ENCODE measurements around the gene FOXR1.
"Not testable (repeated sequence)": the region's sequence is repeated elsewhere in the genome, so short reads cannot be mapped to it uniquely, and the experiment has no call there.

The FOXR1 gene

DNA sequence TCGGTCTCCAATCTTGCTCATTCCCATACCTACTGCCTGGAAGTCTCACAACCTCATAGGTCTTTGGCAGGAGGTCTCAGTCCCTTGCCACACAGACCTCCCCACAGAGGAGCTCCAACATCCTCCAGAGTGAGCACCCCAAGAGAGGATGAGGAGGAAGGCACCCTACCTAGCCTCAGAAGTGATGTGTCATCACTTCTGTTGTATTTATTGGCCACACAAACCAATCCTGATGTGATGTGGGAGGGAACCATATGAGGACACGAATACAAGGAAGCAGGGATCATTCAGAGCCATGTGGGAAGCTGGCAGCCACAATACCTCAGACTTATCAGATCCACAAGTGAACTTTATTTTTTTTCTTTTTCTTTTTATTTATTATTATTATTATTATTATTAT is 24.5 kb upstream of the FOXR1 start:
- no peak for DNase-seq (ENCODE audit: low spot score)

DNA sequence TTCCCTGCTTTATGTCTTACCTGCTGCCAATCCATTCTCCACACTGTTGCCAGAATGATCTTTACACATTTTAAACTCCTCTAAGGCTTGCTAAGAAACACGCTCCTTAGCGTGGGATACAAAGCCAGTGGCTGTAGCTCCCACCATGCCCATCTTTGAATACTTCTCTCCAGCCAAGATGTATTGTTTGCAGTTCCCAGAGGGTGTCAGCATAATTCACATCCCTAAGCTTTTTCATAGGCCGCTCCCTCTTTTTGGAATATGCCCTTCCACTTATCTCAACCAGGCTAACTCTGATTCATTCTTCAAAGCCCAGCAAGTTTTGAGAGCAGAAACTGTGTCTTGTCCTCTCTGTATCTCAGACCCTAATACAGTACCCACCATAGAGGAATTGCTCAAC is 23.6 kb upstream of the FOXR1 start:
- DNase-seq (ENCODE audit: low spot score): no peak

DNA sequence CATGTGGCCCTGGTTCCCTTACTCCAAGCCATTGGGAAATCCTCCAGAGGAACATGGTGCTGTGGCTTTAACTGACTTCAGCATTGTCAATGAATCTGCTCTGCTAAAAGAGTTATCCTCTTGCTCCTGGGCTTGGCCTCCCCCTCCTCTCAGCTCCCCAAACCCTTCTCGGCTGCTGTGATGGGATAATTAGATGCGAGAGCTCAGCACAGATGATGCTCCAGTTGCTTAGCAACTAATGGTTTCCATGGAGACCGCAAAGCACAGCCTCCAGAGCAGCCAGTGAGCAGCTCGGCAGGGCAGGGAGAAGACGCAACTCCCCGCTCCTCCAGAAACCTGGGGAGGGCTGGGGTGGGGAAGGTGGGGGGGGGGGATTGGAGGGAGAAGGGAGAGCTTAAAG is 18.3 kb upstream of the FOXR1 start:
- peak; percentile 82 for DNase-seq (ENCODE audit: low spot score)

DNA sequence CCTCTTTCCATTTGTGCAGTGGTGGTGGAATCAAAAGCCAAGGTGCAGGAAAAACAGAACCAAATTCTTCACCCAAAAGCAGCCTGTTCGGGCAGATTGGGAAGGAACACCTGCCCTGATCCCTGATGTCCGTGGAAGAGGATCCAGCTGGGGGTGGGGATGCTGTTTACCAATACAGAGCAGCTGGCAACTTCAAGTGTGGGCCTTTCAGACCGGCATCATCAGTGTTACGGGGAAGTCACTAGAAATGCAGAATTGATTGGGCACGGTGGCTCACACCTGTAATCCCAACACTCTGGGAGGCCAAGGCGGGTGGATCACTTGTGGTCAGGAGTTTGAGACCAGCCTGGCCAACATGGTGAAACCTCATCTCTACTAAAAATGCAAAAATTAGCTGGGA is 17.6 kb upstream of the FOXR1 start:
- DNase-seq (ENCODE audit: low spot score): not testable (repeated sequence)

DNA sequence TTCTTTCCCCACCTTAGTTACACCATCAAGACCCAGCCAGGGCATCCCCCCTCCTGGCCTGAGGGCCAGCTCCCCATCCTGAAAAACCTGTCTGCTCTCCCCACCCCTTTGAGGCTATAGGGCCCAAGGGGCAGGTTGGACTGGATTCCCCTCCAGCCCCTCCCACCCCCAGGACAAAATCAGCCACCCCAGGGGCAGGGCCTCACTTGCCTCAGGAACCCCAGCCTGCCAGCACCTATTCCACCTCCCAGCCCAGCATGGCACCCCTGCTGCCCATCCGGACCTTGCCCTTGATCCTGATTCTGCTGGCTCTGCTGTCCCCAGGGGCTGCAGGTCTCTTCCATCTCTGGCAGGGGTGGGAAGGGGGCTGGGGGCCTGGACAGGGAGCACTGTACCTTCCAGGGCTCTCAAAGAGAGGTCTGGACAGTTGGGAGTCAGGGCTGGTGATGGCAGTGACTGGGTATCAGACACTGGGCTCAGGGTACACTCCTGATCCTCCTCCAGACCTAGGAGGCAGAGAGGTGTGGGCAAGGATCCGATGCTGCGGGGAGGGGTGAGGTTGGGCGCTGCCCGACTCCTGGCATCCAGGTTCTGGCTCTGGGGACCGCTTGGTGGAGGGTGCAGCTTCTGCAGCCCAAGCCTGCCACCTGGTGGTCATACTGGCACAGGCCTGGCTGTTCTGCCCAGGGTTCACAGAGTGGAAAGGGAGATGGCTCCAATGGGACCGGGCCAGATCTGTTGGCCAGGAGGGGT is 15.3 kb upstream of the FOXR1 start, which contains the start of gene UPK2:
Gene UPK2 (plus strand): TSS at position 205 of the 753 bp plus-strand sequence. CDS start 53 bp downstream, at position 258.
- DNase-seq (ENCODE audit: low spot score): peak; percentile 76

DNA sequence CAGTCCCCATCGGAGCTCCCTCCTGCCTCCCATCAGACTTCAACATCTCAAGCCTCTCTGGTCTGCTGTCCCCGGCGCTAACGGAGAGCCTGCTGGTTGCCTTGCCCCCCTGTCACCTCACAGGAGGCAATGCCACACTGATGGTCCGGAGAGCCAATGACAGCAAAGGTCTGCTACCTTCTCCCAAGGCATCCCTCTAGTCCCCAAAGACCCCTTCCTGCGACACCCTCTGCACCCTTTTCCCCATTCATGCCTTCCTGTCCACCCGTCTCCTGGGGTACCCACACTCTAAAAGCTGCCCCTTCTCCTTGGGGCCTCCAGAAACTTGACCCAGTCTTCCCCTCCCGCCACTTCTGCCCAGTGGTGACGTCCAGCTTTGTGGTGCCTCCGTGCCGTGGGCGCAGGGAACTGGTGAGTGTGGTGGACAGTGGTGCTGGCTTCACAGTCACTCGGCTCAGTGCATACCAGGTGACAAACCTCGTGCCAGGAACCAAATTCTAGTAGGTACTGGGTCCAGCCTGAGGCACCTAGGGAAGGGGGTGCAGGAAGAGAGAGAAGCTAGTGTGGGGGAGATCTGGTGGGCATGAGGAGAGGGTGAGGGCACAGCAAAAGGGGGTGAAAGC is 14.6 kb upstream of the FOXR1 start:
- DNase-seq (ENCODE audit: low spot score): no peak

DNA sequence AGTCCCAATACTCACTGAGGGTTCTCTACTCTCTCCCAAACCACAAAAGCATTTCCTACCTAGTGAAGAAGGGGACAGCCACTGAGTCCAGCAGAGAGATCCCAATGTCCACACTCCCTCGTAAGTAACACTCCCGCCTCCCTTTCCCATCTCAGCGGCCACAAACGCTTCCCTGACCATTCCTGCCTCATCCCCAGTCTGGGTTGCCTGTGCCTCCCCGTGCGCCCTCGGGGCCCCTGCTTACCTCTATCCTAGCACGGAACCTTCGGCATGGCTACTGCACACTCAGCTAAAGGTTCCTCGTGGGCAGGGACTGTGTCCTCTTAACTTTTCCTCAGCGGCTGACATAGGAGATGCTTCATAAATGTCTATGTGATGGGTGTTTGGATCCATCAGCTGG is 14.0 kb upstream of the FOXR1 start:
- DNase-seq (ENCODE audit: low spot score): no peak

DNA sequence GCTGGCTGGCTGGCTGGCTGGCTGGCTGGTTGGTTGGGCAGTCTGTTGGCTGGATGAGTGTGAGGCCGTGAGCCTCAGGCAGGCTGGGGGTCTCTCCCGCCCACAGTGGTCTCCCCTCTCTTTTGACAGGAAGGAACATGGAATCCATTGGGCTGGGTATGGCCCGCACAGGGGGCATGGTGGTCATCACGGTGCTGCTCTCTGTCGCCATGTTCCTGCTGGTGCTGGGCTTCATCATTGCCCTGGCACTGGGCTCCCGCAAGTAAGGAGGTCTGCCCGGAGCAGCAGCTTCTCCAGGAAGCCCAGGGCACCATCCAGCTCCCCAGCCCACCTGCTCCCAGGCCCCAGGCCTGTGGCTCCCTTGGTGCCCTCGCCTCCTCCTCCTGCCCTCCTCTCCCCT is 13.6 kb upstream of the FOXR1 start:
- no peak for DNase-seq (ENCODE audit: low spot score)

DNA sequence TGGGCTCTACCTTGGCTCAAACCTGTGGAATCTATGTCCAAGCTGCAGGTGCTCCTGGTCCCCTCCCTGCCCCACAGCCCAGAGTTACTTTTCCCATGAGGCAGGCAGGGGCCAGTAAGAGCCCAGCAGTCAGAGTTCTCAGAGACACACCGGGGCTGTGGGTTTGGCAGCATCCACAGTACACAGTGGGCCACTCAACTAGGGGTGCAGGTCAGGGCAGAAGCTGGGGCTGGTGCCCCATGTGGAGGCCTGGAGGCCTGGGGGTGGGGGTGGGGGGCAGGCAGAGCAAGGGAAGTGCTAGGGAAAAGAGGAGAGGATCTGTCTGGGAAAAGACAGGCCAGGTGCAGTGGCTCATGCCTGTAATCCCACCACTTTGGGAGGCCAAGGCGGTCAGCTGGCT is 13.0 kb upstream of the FOXR1 start:
- no peak for DNase-seq (ENCODE audit: low spot score)

DNA sequence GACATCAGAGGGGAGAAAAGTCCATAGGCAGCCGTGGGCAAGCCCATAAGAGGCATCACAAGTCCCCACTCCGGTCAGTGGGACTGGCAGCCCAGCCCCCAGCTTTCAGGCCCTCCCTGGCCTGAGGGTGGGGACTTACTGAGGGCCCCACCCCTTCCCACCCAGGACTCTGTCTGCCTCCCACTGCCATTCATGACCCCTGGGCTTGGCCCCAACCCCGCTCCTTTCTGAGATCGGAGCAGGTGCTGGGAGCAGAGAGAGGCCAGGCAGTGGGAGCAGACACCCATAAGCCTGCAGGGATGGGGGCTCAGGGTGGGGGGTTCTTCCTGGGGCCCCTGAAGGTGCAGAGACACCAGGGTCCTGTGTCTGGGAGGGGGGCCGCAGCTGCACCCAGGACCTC is 10.4 kb upstream of the FOXR1 start:
- no peak for DNase-seq (ENCODE audit: low spot score)

DNA sequence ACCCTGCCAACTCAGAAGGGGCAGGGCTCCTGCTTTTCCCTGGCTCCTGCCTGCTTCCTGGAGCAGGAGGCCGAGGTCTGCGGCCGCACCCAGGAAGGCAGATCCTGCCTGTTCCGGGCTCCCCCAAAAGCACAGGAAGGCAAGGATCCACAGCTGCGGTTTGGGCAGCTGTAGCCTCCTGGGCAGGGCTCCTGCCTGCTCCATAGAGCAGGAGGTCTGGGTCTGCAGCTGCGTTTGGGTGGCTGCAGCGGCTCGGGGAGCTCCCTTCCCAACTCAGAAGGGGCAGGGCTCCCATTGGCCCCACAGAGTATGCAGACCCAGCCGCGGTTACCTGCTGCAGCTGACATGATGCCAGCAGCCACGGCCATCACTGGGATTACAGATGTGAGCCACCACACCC is 10.0 kb upstream of the FOXR1 start:
- DNase-seq (ENCODE audit: low spot score): no peak

DNA sequence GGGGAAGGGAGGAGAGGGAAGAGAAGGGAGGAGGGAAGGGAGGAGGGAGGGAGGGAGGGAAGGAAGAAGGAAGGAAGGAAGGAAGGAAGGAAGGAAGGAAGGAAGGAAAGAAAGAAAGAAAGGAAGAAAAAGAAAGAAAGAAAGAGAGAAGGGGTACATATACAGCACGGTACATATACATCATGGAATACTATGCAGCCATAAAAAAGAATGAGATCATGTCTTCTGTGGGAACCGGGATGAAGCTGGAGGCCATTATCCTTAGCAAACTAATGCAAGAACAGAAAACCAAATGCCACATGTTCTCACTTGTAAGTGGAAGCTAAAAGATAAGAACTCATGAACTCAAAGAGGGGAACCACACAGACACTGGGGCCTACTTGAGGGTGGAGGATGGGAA is 2.1 kb upstream of the FOXR1 start:
- not testable (repeated sequence) for DNase-seq (ENCODE audit: low spot score)

DNA sequence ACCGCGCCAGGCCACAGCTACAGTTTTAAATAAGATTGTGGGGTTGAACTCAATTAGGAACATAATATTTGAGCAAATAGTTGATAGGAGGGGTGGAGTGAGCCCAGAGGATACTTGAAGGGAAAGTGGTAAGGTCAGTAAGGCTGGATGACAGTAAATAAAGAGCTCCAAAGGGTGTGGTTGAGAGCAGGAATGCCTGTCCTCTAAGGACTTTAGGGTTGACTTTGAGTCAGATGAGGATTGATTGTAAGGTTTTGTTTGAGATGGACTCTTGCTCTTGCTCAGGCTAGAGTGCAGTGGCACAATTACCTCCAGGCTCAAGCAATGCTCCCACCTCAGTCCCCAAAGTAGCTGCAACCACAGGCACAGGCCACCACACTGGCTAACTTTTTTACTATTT is 2.4 kb downstream of the FOXR1 start:
- no peak for DNase-seq (ENCODE audit: low spot score)

DNA sequence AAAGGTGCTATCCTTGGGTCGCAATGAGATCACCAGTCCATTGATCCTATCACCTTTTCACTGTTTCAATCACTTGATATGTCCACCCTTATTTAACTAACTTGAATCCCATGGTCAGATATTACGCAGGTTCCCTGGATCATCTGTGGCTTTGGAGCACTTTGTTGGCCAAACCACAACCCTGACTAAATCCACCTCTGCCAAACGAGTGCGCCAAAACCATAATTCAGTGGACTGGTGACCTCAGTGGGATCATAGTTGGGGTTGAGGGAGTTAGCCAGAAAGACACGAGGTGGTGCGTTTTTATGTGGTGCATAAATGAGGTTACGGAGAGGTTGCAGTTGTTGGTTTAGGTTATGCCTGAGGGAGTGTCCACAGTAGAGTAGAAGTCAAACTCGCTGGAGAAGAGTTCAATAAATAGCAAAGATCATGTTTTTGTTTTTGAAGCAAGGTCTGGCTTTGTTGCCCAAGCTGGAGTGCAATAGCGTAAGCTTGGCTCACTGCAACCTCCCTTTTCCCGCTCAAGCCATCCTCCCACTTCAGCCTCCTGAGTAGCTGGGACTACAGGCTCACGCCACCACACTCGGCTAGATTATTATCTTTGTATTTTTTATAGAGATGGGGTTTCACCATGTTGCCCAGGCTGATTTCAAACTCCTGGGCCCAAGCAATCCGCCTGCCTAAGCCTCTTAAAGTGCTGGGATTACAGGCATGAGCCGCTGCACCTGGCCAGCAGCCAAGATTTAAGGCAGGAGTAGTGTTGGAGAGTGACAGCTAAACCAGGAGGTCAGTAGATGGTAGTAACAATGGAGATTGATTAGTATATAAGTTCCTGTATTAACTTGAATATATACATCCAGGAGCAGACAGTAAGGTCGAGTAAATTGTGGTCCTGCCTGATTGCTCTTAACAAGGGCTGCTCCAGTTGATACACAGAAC is 4.5 kb downstream of the FOXR1 start:
- DNase-seq (ENCODE audit: low spot score): no peak

DNA sequence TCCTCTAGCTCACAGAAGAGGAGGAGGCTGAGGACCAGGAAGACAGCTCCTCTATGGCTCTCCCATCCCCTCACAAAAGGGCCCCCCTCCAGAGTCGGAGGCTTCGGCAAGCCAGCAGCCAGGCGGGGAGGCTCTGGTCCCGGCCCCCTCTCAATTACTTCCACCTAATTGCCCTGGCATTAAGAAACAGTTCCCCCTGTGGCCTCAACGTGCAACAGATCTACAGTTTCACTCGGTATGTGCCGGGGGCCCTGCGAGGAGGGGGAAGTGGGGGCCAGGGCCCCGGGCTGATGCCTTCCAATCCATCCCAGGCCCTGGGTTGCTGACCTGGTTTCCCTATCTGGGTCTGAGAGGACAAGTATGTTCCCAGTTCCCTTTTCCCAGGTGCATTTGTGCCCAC is 7.9 kb downstream of the FOXR1 start:
- no peak for DNase-seq (ENCODE audit: low spot score)

DNA sequence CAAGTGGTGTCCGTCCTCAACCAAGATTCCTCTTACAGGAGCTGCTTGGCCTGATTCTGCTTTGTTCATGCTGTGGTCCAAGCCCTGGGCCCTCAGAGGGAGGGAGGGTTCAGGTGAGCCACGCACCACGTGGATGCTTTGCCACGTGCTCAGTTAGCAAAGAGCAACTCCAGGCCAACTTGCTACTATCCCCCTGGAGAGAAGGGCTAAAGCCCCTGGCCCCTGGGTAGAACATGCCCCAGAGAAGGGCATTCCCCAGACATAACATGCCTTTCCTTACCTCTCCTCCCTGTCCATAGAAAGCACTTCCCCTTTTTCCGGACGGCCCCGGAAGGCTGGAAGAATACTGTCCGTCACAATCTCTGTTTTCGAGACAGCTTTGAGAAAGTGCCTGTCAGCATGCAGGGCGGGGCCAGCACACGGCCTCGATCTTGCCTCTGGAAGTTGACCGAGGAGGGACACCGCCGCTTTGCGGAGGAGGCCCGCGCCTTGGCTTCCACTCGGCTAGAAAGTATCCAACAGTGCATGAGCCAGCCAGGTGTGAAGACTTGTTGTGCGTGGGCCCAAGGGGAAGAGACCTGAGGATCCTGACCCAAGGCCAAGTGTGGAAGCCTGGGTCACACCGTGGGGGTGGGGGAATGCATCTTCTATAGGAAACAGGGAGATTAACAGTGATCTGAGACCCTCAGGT is 8.8 kb downstream of the FOXR1 start:
- DNase-seq (ENCODE audit: low spot score): peak; percentile 46

DNA sequence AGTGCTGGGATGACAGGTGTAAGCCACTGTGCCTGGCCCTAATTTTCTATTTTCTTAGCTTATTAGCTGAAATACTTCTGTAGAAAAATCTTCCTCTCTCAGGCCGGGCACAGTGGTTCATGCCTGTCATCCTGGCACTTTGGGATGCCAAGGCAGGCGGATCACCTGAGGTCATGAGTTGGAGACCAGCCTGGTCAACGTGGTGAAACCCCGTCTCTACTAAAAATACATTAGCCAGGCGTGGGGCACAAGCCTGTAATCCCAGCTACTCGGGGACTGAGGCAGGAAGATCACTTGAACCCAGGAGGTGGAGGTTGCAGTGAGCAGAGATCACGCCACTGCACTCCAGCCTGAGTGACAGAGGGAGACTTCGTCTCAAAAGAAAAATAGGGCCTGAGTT is 12.8 kb downstream of the FOXR1 start:
- DNase-seq (ENCODE audit: low spot score): not testable (repeated sequence)

DNA sequence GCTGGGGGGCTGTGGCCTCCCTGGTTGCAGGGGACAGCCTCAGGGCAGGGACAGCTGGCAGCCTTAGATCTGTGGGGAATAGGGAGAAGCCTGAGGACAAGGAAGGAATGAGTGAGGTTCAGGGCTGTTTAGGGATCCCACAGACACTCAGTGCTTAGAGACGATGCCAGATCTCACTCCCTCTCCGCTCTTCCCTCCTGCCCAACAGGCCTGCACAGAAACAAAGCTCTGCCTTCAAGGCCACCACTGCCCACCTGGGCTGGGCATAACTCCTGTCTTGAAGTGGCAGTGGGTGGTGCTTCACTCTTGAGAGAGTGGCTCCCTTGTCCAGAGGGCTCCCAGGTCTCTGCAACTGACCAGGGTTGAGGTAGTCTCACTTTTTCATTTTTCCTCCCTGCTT is 13.3 kb downstream of the FOXR1 start:
- DNase-seq (ENCODE audit: low spot score): no peak

DNA sequence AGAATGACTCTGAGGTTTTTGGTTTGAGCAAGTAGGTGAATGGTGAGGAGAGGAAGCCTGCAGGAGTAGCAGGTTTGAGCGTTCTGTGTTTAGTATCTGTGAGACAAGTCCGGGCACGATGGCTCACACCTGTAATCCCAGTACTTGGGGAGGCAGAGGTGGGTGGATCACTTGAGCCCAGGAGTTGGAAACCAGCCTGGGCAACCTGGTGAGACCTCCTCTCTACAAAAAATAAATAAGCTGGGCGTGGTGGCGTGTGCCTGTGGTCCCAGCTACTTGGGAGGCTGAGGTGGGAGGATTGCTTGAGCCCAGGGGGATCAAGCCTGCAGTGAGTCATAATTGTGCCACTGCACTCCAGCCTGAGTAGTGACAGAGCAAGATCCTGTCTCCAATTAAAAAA is 16.7 kb downstream of the FOXR1 start:
- no peak for DNase-seq (ENCODE audit: low spot score)

DNA sequence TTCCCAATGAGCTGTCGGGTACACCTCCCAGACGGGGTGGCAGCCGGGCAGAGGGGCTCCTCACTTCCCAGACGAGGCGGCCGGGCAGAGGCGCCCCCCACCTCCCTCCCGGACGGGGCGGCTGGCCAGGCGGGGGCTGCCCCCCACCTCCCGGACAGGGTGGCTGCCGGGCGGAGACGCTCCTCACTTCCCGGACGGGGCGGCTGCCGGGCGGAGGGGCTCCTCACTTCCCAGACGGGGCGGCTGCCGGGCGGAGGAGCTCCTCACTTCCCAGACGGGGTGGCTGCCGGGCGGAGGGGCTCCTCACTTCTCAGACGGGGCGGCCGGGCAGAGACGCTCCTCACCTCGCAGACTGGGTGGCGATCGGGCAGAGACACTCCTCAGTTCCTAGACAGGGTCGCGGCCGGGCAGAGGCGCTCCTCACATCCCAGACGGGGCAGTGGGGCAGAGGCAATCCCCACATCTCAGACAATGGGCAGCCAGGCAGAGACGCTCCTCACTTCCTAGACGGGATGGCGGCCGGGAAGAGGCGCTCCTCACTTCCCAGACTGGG is 20.0 kb downstream of the FOXR1 start:
- DNase-seq (ENCODE audit: low spot score): not testable (repeated sequence)

DNA sequence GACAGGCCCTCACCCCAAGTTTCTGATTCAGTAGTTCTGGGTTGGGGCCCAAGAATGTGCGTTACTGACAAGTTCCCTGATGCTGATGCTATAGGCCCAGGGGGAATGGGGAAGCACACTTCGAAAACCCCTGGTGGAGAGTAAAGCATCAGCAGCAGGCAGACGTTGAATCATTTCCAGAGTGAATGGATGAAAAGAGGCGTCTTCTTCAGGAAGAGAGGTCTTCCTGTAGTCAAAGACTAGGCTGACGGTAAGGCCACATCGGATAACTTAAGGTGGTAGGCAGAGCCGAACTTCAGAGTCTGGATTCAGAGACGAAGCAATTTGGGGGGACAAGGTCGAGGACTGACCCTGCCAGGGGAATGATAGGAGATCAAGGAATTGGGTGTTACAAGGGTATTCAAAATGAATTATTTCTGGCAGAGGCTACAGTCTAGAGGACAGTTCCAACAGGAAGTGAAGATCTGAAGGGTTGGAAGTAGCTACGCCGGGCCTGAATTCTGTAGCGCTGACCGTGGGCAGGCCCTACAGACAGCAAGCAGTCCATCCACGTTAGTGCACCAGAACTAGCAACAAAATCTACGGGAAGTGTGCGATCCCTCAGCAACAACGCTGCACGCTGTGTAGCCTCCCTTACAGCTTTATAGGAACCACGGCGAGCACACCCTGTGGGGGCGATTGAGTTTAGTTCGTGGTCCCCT is 25.5 kb downstream of the FOXR1 start:
- no peak for DNase-seq (ENCODE audit: low spot score)

Data from pons (tissue), 1 donor.